Prostate gland (tissue), 2 donors: ENCODE data around the gene PDXK.
A peak's percentile ranks its signal among the peaks of the same experiment; 100 is the strongest.

Experiments
- POLR2A ChIP-seq: fragments of 450-650 bp; IDR thresholded peaks from one replicate; pipeline ENCODE4 v1.6.1; 2016; ENCODE audit warnings: antibody characterized with exemption, mild to moderate bottlenecking
- POLR2AphosphoS5 ChIP-seq: sonication (generic); formaldehyde crosslinking; IDR thresholded peaks from one replicate; pipeline ENCODE4 v1.6.1; 2017; ENCODE audit warnings: antibody characterized with exemption
- TF ChIP-seq, protein P1 (sequence below), 4 experiments: fragments of 200-600 bp in 2 of 4; fragments of 450-650 bp in 2 of 4; sonication (generic) in 2 of 4; IDR thresholded peaks; 1 replicate in 3 of 4; 2 replicates in 1 of 4; pipeline ENCODE4 v1.5.1; 2016 to 2019; ENCODE audit warnings: antibody characterized with exemption in 4 of 4, mild to moderate bottlenecking in 2 of 4, moderate library complexity in 2 of 4

DNA sequence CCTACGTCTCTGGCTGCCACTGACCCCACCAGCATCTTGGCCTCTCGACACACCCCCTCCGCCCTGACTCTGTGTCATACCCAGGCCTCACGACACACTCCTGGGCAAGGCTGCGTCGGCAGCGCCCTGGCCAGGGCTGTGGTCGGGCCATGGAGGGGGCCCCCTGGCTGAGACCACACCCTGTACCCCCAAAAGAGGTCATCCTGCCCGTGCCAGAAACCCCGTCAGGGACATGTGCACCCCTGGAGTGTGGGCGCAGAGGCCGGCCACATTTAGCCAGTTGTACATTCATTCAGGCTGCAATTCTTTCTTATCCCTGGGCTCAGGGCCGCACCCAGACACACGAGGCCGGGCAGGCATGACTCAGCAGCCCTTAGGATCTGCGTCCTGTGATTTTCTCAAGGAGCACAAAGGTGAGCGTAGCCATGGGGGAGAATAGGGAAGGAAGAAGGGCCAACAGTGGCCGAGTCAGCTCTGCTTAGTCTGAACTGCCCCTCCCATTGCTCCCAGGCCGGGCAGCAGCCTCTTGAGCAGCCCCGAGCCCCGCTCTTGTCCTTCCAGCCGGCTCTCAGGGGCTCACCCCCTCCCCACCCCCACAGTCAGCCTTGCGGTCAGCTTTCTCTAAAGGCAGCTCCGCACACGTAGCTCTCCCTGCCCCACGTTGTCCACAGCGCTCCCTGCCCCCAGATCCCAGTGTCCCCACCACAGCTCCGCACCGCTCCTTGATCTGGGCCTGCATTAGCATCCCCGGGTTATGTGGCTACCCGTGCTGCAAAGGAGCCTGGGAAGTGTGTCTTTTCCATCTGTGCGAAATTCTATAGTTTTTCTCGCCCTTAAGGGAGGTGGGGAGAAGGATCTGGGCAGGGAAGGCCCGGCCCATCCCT lies 49.3 kb downstream of the PDXK start:
- TF ChIP-seq, protein P1, sequence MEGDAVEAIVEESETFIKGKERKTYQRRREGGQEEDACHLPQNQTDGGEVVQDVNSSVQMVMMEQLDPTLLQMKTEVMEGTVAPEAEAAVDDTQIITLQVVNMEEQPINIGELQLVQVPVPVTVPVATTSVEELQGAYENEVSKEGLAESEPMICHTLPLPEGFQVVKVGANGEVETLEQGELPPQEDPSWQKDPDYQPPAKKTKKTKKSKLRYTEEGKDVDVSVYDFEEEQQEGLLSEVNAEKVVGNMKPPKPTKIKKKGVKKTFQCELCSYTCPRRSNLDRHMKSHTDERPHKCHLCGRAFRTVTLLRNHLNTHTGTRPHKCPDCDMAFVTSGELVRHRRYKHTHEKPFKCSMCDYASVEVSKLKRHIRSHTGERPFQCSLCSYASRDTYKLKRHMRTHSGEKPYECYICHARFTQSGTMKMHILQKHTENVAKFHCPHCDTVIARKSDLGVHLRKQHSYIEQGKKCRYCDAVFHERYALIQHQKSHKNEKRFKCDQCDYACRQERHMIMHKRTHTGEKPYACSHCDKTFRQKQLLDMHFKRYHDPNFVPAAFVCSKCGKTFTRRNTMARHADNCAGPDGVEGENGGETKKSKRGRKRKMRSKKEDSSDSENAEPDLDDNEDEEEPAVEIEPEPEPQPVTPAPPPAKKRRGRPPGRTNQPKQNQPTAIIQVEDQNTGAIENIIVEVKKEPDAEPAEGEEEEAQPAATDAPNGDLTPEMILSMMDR (IDR thresholded peaks at IDR 0.05), result no peak
- TF ChIP-seq POLR2AphosphoS5 (no peak), POLR2A (peak; percentile 21)
